ENCODE data around the gene F11.
"Not testable (repeated sequence)": the region's sequence is repeated elsewhere in the genome, so short reads cannot be mapped to it uniquely, and the experiment has no call there.

GRCh38 chr4:186242031-186242430 is 24.0 kb upstream of the F11 start:
- not testable (repeated sequence) for TF ChIP-seq CTCF (conservative IDR thresholded peaks at IDR 0.05); ZFX (IDR thresholded peaks at IDR 0.05)
